Measurements from ENCODE around the gene AFF3.

Gene AFF3

DNA sequence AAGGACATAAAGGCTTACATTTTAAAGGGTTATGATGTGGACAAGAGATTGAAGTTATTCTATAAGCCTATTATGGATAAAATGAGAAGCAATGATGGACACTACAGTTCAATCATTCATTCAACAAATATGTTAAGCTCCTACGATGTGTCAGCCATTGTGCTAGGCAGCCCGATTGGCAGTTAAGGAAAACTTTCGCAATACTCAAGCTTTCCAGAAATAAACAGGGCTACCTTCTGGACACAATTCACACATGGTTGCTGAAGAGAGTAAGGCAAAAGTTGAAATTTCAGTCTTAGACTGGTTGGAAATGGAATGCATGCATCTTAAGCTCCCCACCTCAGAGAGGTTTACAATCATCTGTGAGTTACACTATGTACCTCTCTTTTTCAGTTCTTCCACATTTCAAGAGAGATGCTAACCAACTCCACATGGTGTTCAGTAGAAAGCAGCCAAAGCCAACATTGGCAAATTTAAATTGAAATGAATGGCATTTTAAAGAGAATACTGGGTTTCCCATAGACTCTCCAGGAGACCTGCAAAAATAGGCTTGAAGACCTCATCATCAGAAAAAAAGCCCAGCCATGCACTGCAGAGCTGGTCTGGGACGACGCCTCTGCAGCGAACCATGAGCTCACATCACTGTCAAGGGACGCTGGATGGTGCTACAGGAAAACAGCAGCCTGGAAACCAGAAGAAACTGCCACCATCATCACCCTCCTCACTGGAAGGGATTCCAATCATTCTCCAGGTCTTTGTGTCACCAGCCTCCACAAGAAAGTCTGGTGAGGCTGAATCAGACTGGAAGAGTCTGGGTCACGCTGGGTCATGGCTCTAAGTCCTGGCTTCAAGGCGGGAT is 276.3 kb downstream of the AFF3 start:
- no peak overlapping the region for H3K4me3 ChIP-seq (ENCODE audit: low read depth, low read length)
- DNase-seq (ENCODE audit: low read depth): no peak
- TF ChIP-seq, protein P1, sequence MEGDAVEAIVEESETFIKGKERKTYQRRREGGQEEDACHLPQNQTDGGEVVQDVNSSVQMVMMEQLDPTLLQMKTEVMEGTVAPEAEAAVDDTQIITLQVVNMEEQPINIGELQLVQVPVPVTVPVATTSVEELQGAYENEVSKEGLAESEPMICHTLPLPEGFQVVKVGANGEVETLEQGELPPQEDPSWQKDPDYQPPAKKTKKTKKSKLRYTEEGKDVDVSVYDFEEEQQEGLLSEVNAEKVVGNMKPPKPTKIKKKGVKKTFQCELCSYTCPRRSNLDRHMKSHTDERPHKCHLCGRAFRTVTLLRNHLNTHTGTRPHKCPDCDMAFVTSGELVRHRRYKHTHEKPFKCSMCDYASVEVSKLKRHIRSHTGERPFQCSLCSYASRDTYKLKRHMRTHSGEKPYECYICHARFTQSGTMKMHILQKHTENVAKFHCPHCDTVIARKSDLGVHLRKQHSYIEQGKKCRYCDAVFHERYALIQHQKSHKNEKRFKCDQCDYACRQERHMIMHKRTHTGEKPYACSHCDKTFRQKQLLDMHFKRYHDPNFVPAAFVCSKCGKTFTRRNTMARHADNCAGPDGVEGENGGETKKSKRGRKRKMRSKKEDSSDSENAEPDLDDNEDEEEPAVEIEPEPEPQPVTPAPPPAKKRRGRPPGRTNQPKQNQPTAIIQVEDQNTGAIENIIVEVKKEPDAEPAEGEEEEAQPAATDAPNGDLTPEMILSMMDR (IDR thresholded peaks at IDR 0.05; ENCODE audit: insufficient read depth, low read depth, low read length, missing control alignments): no peak

DNA sequence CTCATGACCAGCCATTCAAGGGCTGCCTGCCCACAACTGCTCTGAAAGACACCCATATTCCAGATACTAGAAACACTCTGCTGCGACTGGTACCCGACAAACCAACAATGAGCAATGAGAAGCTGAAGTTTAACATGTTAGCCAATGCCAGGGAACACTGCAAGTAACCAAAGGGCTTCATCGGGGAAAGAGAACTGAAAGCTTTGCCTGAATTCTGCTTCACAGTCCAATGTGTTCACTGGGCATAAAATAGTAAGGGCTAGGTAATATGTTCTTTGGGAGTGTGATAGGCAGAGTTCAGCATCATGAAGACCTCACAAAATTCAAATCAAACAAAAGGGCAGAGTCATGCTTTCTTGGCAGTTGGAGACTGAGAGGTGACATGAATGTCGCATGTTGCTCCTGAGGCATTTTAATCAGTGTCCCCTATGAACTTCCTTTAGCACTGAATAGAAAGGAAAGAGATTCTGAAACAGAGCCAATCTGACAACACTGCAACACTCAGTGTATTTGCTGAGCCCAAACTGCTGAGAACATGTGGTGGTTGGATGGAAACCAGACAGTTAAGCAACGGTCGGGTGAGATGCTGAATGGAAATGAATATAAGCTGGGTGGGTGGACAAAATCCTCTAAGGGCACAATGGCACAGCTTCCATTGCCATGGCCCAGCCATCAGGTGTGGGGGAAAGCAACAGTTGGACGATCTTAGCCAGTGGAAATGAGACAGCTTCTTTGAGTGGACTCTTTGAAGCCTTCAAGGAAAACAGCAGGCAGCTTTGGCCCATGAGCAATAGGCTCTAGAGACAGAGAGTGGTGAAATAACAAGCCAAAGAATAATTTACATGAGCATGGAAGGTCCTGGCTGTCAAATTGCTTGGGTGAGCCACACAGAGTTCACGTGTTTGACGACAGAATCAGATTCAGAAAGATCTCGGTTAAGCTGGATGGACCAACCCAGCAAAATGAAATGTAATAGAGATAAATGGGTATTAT is 277.5 kb downstream of the AFF3 start:
- no peak for DNase-seq (ENCODE audit: low read depth)
- H3K4me3 ChIP-seq (ENCODE audit: low read depth, low read length): no peak overlapping the region
- TF ChIP-seq, protein P1 (IDR thresholded peaks at IDR 0.05; ENCODE audit: insufficient read depth, low read depth, low read length, missing control alignments): no peak

DNA sequence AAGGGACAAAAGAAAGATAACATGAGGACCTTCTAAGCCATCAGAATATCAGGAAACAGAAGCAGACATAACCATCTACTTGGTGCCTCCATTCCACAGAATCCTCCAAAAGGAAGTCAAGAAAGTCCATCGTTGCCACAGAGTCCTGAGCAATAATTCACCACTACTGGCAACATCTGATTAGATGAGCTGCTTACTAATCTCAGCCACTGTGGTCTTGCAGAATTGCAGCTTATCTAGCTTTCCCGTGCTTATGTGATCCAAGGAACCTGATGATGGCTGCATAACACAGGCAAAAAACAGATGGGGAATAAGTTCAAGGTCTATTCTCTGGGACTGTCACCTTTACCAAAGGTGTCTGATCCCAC is 278.5 kb downstream of the AFF3 start:
- H3K4me3 ChIP-seq (ENCODE audit: low read depth, low read length): no peak overlapping the region
- no peak for DNase-seq (ENCODE audit: low read depth)
- TF ChIP-seq, protein P1 (IDR thresholded peaks at IDR 0.05; ENCODE audit: insufficient read depth, low read depth, low read length, missing control alignments): no peak

DNA sequence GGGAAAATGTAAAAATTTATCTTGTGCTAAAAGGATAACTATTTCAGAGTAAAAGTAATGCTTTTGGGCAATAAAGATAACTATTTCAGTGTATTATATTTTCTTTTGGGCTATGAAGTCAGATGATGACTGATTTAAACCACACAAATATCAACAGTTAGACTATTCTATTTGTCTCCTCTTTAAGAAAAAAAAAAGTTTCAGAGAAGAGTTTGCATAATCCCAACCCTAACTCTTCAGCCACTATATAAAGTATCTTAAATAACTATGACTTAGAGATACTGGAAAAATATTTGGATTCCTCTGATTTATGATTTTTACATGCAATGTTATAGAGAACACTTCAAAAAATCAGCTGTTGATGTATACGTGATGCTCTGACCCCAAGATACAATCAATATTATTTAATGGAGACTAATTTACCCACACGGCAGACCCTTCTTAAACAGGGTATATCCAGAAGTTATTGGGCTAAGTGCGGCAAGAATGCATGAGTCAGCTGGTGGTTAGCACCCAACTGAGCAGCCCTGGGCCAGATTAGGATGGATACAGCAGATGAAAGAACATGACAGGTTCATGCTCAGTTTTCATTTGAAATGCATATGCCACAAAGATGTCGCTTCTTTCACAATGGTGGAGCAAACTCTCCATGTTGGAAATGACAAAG is 279.0 kb downstream of the AFF3 start:
- H3K4me3 ChIP-seq (ENCODE audit: low read depth, low read length): no peak overlapping the region
- no peak for DNase-seq (ENCODE audit: low read depth)

DNA sequence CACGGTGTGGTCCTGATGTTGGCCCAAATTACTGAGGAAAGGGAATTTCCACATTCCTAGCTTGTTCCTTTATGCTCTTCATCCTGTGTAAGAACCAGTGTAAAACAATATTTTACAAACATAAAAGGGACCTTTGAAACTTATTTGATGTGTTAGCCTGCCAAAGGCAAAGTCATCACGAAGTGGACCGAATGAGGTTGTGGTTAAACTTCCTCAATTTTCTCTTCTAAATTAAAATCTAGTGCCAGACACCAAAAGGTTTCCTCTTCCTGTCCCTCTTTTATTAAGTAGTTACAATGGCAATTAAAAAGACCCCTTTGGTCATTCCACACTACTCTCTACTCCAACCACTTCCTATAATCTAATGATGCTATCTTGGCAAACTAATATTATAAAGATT is 279.8 kb downstream of the AFF3 start:
- TF ChIP-seq, protein P1 (IDR thresholded peaks at IDR 0.05; ENCODE audit: insufficient read depth, low read depth, low read length, missing control alignments): no peak
- no peak overlapping the region for H3K4me3 ChIP-seq (ENCODE audit: low read depth, low read length)
- DNase-seq (ENCODE audit: low read depth): no peak

More for the DNA sequence above, 279.0 kb downstream of the AFF3 start:
- TF ChIP-seq, protein P1 (IDR thresholded peaks at IDR 0.05; ENCODE audit: insufficient read depth, low read depth, low read length, missing control alignments): no peak

DNA sequence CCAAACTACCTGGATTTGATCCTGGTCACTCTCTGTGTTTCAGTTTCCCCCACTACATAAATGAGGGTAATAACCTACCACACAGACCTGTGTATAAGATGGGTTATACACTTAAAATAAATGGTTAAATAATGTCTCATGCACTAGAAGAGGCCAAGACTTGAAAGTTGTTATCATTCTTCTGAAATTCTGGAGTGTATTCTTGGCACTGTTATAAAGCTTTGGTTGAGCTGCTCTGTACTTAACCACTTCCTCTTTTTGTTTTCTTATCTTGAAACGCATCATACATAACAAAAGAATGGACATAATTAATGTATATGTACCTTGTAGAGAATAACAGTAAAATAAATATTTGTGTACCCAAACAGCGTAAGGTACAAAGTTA is 281.0 kb downstream of the AFF3 start:
- H3K4me3 ChIP-seq (ENCODE audit: low read depth, low read length): no peak overlapping the region
- TF ChIP-seq, protein P1 (IDR thresholded peaks at IDR 0.05; ENCODE audit: insufficient read depth, low read depth, low read length, missing control alignments): no peak
- peak; percentile 11 for DNase-seq (ENCODE audit: low read depth)

Data from GM12865 (cell line).